Stimulated activated naive B cell treated with anti-CD40 and anti-IgM and Interleukin-4, amounts not matched to agents 10 μg/mL and 1 μg/mL and 100 μg/mL, for 72 hours (primary cell): ENCODE measurements around the gene USP46.
A peak's percentile ranks its signal among the peaks of the same experiment; 100 is the strongest.

Experiments
- ATAC-seq, 2 donors: fragments of 150-1000 bp; cut with Tn5 transposase; replicated peaks; 2 replicates each; pipeline ENCODE4 v1.10.0; 2021; ENCODE audit warnings: moderate library complexity in 1 of 2
- DNase-seq: peaks from one replicate; pipeline ENCODE4 v3.0.0; 2021
- H3K27ac Mint-ChIP-seq: one replicate; pipeline ENCODE4 v1.8.0; 2022; ENCODE audit warnings: mild to moderate bottlenecking, mixed read lengths
- H3K27me3 Mint-ChIP-seq, 2 donors: one replicate each; pipeline ENCODE4 v1.8.0; 2022; ENCODE audit warnings: mixed read lengths in 2 of 2
- H3K36me3 Mint-ChIP-seq, 2 donors: one replicate each; pipeline ENCODE4 v1.8.0; 2022; ENCODE audit warnings: mixed read lengths in 2 of 2, mild to moderate bottlenecking in 1 of 2
- H3K4me1 Mint-ChIP-seq, 2 donors: one replicate each; pipeline ENCODE4 v1.8.0; 2022; ENCODE audit warnings: mixed read lengths in 2 of 2, mild to moderate bottlenecking in 1 of 2
- H3K4me3 Mint-ChIP-seq, 2 donors: one replicate each; pipeline ENCODE4 v1.8.0; 2022; ENCODE audit warnings: mild to moderate bottlenecking in 2 of 2, mixed read lengths in 2 of 2, moderate library complexity in 1 of 2
- H3K9me3 Mint-ChIP-seq, 2 donors: one replicate each; pipeline ENCODE4 v1.8.0; 2022; ENCODE audit warnings: mixed read lengths in 2 of 2, mild to moderate bottlenecking in 1 of 2

Gene USP46

DNA sequence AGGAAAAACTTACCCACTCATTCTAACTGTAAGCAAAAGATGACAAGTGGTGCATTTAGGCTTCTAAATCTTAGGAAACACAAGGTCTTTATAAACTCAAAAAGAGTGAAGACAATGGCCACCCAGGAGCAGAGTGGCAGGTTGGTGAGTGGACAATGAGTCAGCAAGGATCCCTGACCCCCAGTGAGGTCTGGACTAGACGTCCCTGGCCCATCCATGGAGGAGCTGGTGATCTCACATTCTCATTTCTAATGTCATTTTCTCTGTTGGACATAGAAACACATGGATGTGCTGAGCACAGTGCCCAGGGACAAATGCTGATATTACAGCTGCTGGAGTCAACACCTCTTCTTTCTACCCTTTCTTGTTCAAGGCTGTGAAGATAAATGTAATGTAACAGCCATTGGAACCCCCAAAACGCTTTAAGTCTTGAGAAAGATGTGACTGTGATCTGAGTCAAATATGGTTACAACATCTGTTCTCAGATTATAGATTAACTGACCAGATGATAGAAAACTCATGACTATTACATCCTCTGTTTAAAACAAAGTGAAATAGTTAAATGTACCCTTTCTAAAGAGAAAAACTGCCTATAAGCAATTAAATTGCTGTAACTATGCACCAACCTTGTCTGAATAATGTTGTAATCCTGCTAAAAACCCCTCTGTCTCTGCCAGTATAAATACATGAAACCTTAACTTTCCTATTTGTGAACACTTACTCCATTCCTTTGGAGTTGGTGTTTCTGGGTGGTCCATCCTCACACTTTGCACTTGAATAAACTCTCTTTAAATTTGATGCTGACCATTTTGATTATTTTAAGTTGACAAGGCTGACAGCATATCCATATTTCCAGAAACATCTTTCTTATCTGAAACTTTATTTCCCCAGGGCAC, 92.7 kb downstream of the USP46 start:
- Mint-ChIP-seq H3K4me3 (no peak overlapping the region), H3K9me3 (no peaks in the 10 kb centered on the region), H3K27ac (no peak overlapping the region), H3K36me3 (no peaks in the 10 kb centered on the region), H3K27me3 (peaks cover 14 to 18% of the 10 kb centered on the region in 2 donors), H3K4me1 (no peaks in the 10 kb centered on the region)
- no peak for DNase-seq
- no peak for ATAC-seq

DNA sequence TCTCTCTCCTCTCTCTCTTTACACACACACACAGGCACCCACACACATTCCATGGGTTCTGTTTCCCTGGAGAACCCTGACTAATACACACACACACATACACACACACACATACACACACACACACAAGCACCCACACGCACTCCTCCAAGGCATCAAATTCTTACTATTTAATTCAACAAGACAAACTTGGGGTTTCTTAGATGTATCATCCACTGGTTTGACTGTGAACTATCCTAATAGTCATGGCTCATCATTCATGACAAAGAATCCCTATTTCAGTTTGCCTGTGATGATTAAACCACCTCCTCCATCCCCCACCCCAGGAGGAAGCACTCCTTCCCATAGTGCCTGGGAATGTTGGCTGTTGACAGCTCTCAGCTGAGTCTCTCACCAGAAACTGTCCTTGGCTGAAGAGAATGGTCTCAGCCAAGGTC, 98.2 kb downstream of the USP46 start:
- H3K27me3 Mint-ChIP-seq = peaks cover 18 to 23% of the 10 kb centered on the region in 2 donors
- no peaks in the 10 kb centered on the region for H3K4me1 Mint-ChIP-seq
- H3K36me3 Mint-ChIP-seq = no peaks in the 10 kb centered on the region
- H3K27ac Mint-ChIP-seq = no peak overlapping the region
- H3K4me3 Mint-ChIP-seq = no peak overlapping the region
- no peaks in the 10 kb centered on the region for H3K9me3 Mint-ChIP-seq
- ATAC-seq (no peak), DNase-seq (no peak)

DNA sequence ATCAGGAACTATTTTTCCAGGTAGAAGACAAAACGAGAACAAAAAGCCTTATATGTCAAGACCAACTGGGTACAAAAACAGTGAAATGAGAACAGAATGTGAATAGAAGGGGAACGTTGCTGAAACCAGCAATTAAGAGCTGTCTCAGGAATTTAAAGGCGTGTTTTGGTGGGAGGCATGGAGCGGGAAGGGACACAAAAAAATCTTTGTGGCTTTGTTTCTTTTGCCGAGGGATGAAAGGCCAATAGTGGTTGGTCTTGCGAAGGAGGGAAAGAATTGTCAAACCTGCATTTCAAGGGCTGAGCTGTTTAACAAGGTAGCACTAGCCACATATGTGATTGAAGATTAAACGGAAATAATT, 103.8 kb downstream of the USP46 start:
- Mint-ChIP-seq H3K27ac (no peak overlapping the region), H3K4me1 (no peaks in the 10 kb centered on the region), H3K36me3 (no peaks in the 10 kb centered on the region), H3K4me3 (no peak overlapping the region), H3K9me3 (peaks cover 0 to 1% of the 10 kb centered on the region in 2 donors), H3K27me3 (peaks cover 25 to 27% of the 10 kb centered on the region in 2 donors)
- DNase-seq (no peak), ATAC-seq (no peak)

DNA sequence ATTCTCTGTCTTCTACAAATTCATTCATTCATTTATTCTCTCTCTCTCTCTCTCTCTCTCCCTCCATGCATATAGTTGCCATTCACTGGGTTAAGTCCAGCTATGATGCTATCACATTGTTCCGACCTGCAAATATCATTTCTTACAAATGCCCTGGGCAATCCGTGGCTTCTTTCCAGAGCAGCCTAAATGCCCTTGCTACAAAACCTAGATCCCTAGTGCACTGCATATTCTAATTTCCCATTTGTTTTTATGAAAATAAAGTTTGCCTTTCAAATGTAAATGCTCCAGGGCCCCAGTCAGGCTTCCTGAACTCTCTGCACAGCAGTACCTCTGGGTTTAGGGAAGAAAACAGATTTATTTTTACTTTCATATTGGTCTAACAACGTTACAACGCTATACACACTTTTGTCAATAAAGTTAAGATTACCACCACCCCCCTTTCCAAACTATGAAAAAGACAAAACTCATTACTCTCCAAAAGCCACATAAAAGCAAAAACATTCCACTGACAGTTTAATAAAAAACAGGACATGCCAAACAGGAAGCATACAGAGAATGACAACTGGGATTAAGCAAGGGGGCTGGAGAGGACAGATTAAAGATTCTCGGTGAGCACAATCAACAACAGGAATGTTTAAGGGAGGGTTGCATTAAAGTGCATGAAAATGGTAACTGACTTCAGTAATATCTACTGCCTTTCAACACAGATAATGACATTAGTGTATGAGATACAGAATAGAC, 104.3 kb downstream of the USP46 start:
- H3K4me3 Mint-ChIP-seq = no peak overlapping the region

DNA sequence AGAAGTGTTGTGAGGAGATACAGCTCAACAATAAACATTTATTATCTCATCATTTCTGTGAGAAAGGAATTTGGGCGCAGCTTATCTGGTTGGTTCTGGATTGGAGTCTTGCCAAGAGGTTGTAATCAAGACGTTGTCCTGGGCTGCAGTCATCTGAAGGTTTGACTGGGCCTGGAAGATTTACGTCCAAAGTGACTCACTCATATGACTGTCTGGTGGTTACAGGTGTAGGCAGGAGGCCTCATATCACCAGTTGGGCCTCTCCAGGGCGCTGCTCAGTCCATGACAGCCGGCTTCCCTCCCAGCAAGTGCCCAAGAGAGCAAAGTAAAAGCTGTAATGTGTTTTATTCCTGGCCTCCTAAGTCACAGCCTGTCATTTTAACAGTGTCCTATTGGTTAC, 106.3 kb downstream of the USP46 start:
- Mint-ChIP-seq H3K27me3 (peaks cover 27 to 29% of the 10 kb centered on the region in 2 donors), H3K4me3 (no peak overlapping the region), H3K27ac (no peak overlapping the region), H3K36me3 (no peaks in the 10 kb centered on the region), H3K9me3 (peaks cover 0 to 1% of the 10 kb centered on the region in 2 donors), H3K4me1 (no peaks in the 10 kb centered on the region)
- DNase-seq = no peak
- no peak for ATAC-seq

More for the DNA sequence above, 104.3 kb downstream of the USP46 start:
- peaks cover 0 to 1% of the 10 kb centered on the region in 2 donors for H3K9me3 Mint-ChIP-seq
- DNase-seq = no peak
- no peak overlapping the region for H3K27ac Mint-ChIP-seq
- H3K27me3 Mint-ChIP-seq = peaks cover 27 to 29% of the 10 kb centered on the region in 2 donors
- no peak for ATAC-seq
- H3K4me1 Mint-ChIP-seq = no peaks in the 10 kb centered on the region
- no peaks in the 10 kb centered on the region for H3K36me3 Mint-ChIP-seq

DNA sequence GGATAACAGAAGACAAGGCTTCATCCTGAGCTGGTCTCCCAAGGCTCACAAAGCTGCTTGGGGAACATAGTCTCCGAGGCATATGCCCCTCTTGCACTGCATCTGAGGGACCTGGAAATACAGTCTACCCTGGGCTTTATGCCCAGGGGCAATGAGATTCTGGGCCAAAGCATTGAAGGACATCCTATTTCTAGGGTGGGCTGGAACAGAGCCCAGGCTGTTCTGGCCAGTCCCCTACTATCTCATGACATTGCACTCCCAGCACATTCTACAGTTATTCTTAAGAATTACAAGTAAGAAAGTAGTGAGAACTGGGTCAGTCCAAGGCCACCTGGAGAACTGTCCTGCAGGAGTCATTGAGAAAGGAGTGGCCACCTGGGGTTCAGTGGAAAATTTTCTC, 107.6 kb downstream of the USP46 start:
- Mint-ChIP-seq H3K9me3 (peaks cover 0 to 1% of the 10 kb centered on the region in 2 donors), H3K27ac (no peak overlapping the region), H3K4me3 (no peak overlapping the region), H3K27me3 (peaks cover 22 to 24% of the 10 kb centered on the region in 2 donors), H3K36me3 (no peaks in the 10 kb centered on the region), H3K4me1 (no peaks in the 10 kb centered on the region)
- no peak for ATAC-seq
- no peak for DNase-seq

DNA sequence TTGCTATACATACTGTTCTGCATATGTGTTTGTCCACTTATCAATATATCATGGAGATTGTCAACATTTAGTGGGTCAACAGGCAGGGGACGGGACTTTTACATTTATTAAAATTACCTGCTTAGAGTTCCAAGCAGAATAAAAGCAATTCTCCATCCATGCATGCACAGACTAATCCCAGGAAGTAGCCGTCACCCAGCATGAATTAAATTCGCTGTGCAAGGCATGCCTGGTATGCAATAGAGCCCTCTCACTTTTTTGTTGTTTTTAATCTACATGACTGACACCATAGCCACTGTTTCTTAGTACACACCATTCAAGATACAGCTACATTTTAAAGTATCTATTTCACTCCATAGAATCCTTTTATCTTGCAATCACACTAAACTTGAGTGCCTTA, 108.9 kb downstream of the USP46 start:
- Mint-ChIP-seq H3K36me3 (no peaks in the 10 kb centered on the region), H3K9me3 (no peaks in the 10 kb centered on the region), H3K27me3 (peaks cover 18% of the 10 kb centered on the region in 2 donors), H3K4me1 (no peaks in the 10 kb centered on the region), H3K4me3 (no peak overlapping the region), H3K27ac (no peak overlapping the region)
- no peak for DNase-seq
- no peak for ATAC-seq

DNA sequence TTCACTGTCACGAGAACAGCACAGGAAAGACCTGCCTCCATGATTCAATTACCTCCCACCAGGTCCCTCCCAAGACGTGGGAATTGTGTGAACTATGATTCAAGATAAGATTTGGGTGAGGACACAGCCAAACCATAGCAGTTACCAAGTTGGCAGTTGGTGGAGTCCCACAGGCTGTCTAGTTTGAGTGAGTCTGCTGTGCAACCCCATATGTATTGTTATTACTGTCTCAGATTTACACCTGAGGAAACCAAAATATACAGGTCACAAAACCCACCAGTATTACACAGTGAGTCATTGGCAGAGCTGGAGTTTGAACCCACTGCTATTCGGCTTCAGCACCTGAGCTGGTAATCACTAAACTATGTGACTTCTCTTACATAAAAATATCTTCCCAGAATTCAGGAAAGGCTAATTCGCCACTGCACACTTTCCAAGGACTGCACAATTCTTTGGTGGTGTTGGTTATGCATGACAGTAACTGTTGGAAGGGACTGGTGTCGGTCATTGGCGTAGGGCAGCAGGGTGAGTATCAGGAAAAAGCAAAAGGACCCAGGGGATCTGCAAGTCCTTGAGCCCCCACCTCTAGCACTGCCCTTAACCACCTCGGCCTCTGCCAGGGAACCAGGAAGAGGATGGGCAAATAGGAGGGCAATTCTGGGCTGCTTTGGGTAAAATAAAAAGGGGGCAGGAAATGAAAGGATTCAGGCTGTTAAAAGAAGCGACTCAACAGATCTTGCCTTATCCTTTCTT, 110.1 kb downstream of the USP46 start:
- DNase-seq (no peak), ATAC-seq (no peak)
- H3K9me3 Mint-ChIP-seq = no peaks in the 10 kb centered on the region
- H3K36me3 Mint-ChIP-seq = no peaks in the 10 kb centered on the region
- H3K27ac Mint-ChIP-seq = no peak overlapping the region
- H3K4me1 Mint-ChIP-seq = no peaks in the 10 kb centered on the region
- peaks cover 15 to 16% of the 10 kb centered on the region in 2 donors for H3K27me3 Mint-ChIP-seq
- no peak overlapping the region for H3K4me3 Mint-ChIP-seq

DNA sequence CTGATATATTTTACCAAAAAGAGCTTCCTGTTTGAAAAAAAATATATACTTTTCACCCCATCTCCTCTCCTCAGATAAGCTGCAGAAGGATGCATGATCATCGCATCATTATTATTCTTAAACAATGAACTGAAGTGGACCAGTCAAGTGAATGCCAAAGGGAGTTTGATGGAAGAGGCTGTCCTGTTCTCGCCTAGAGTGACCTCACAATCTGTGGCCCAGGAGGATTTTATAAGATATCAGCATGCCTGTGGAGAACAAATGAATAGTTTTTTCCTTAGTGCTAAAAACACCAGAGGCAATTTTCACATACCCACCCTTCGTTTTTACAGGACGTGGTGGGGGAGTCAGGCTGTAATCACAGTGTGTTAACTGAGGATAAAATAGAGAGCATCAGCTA, 112.7 kb downstream of the USP46 start:
- Mint-ChIP-seq H3K27ac (no peak overlapping the region), H3K4me3 (no peak overlapping the region), H3K9me3 (no peaks in the 10 kb centered on the region), H3K27me3 (peaks cover 6% of the 10 kb centered on the region in 2 donors), H3K36me3 (no peaks in the 10 kb centered on the region), H3K4me1 (no peaks in the 10 kb centered on the region)
- DNase-seq = no peak
- no peak for ATAC-seq

DNA sequence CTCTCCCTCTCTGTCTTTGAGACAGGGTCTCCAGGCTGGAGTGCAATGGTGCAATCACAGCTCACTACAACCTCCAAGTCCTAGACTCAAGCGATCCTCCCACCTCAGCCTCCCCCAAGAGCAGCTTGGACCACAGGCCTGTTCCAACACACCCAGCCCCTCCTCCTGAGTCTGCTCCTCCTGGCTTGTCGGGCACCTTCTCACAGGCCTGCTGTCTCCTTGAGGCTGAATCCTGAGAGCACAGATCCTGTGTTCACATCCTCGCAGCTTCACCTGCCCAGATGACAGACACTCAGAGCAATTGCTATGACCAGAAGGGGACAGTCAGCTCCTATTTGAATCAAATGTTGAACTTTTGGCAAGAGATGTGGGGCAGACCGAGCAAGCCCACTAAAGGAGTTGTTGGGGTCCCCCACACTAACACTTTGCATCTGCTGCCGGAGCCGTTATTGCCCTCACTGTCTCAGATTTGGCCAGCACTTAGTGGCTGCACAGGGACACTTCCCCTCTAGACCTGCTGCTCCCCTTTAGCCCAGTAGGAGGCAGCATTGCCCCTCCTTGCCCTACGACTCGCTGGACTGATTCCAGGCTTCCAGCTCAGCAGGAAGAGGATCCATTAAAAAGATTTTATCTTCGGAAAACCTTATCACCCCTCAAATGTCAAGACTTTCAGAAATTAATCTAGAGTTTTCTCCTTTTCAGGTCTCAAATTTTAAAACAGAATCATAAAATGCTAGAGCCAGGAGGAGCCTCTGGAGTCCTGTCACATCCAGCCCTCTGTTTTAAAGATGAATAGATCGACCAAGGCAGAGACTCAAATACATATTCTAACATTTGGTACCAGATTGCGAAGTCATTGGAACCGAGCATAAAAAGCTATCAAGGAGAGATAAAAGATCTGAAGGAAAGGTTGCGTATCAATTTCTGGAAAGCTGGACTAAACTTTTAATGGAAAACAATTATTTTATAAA, 113.7 kb downstream of the USP46 start:
- Mint-ChIP-seq H3K9me3 (no peaks in the 10 kb centered on the region), H3K4me1 (no peaks in the 10 kb centered on the region), H3K4me3 (no peak overlapping the region), H3K36me3 (no peaks in the 10 kb centered on the region), H3K27ac (no peak overlapping the region), H3K27me3 (peaks cover 0 to 5% of the 10 kb centered on the region in 2 donors)
- DNase-seq (peak; percentile 35), ATAC-seq (peak; percentile 65 to 72)
